ENCODE results near the gene SCN1A. TPM values are rescaled to one million over a fixed set of nuclear protein-coding genes. Genes with fewer than 3 reads are reported as not detected.

SCN1A gene
- total RNA-seq, 1 donor from 2014 or later, result not detected

DNA sequence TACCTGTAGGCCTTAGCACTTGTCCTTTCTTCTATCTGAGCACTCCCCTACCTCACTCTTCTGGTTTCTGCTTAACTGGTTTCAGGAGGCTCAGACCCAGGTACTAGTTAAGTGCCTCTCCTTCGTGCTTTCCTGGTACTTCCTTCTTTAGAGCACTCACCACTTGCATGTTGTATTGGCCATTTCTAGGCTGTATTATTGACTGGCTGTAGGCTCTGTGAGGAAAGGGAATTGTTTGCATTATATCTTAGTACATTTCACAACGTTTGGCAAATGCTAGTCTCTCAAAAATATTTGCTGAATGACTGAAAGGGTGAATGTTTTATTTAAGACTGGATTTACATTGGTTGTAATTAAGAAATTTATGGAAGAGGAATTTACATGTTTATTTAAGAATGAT lies 36.0 kb upstream of the SCN1A start:
- no peaks in the 10 kb centered on the region for H3K27me3 Mint-ChIP-seq (ENCODE audit: unreplicated experiment)
- H3K4me3 Mint-ChIP-seq (ENCODE audit: unreplicated experiment), result no peak overlapping the region
- DNase-seq (ENCODE audit: extremely low spot score, unreplicated experiment), result no peak
- TF ChIP-seq, protein P1, sequence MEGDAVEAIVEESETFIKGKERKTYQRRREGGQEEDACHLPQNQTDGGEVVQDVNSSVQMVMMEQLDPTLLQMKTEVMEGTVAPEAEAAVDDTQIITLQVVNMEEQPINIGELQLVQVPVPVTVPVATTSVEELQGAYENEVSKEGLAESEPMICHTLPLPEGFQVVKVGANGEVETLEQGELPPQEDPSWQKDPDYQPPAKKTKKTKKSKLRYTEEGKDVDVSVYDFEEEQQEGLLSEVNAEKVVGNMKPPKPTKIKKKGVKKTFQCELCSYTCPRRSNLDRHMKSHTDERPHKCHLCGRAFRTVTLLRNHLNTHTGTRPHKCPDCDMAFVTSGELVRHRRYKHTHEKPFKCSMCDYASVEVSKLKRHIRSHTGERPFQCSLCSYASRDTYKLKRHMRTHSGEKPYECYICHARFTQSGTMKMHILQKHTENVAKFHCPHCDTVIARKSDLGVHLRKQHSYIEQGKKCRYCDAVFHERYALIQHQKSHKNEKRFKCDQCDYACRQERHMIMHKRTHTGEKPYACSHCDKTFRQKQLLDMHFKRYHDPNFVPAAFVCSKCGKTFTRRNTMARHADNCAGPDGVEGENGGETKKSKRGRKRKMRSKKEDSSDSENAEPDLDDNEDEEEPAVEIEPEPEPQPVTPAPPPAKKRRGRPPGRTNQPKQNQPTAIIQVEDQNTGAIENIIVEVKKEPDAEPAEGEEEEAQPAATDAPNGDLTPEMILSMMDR (IDR thresholded peaks at IDR 0.05), result no peak
- H3K27ac Mint-ChIP-seq (ENCODE audit: unreplicated experiment), result no peak overlapping the region
- peaks cover 18% of the 10 kb centered on the region for H3K4me1 Mint-ChIP-seq (ENCODE audit: unreplicated experiment)
- H3K9me3 Mint-ChIP-seq (ENCODE audit: unreplicated experiment), result no peaks in the 10 kb centered on the region
- H3K36me3 Mint-ChIP-seq (ENCODE audit: unreplicated experiment), result no peaks in the 10 kb centered on the region

DNA sequence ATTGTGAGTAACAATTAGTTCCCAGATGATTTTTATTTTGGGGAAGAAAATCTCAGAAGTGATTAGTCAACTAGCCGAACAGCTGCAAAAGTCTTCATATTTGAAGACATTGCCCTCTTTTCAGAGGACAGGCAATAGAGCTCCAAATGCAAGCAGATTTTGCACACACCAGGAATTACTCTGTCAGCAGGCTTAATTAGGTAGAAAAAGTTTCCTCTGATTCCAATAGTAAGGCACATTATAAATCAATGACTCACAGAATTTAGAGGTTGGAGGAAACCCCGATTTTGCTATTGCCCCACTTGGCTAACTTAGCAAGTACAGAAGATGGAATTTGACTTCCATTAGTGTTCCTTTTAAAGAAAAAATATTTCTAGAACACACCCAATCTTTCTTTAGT lies 30.7 kb upstream of the SCN1A start:
- Mint-ChIP-seq H3K4me1 (ENCODE audit: unreplicated experiment) (no peaks in the 10 kb centered on the region), H3K27ac (ENCODE audit: unreplicated experiment) (no peak overlapping the region), H3K27me3 (ENCODE audit: unreplicated experiment) (peaks cover under 1% of the 10 kb centered on the region), H3K36me3 (ENCODE audit: unreplicated experiment) (no peaks in the 10 kb centered on the region), H3K9me3 (ENCODE audit: unreplicated experiment) (no peaks in the 10 kb centered on the region), H3K4me3 (ENCODE audit: unreplicated experiment) (no peak overlapping the region)
- TF ChIP-seq, protein P1 (IDR thresholded peaks at IDR 0.05), result no peak
- no peak for DNase-seq (ENCODE audit: extremely low spot score, unreplicated experiment)

DNA sequence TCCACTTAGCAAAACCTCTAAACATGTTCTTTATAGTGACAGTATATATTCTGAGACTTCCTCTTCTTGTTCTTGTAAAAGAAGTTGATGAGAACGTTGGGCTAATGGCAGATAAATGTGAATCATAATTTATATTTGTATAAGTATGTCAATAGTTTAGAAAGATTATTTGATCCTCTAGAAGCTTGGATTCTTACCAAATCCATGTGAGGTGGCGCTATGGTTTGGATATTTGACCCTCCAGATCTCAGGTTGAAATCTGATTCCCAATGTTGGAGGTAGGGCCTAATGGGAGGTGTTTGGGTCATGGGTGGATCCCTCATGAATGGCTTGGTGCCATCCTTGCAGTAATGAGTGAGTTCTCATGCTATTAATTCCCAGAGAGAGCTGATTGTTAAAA lies 29.8 kb upstream of the SCN1A start:
- Mint-ChIP-seq H3K4me3 (ENCODE audit: unreplicated experiment) (no peak overlapping the region), H3K27me3 (ENCODE audit: unreplicated experiment) (peaks cover 4% of the 10 kb centered on the region), H3K36me3 (ENCODE audit: unreplicated experiment) (no peaks in the 10 kb centered on the region), H3K4me1 (ENCODE audit: unreplicated experiment) (no peaks in the 10 kb centered on the region), H3K9me3 (ENCODE audit: unreplicated experiment) (no peaks in the 10 kb centered on the region), H3K27ac (ENCODE audit: unreplicated experiment) (no peak overlapping the region)
- no peak for DNase-seq (ENCODE audit: extremely low spot score, unreplicated experiment)
- TF ChIP-seq, protein P1 (IDR thresholded peaks at IDR 0.05), result no peak

DNA sequence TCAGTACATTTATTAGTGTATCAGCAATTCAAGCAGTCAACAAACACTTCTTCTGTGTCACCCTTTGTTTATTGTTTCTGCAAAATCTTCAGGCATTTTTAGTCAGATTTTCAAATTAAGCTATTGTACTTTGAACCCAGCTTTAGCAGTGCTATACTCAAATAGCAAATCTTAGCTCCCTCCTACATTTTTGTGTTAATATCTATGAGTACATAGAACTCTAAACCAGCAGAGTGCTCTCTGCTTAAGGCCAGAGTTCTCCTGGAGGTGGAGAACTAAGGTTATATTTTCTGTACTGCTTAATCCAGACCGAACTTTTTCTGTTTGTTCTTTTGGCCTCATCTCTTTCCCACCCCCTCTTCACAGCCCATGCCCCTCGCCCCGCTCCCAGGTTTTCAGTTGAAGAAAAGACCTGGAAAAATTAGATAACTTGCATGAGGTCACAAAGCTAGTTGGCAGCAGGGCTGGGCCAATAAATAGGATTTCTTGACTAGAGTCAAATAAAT lies 29.2 kb upstream of the SCN1A start:
- Mint-ChIP-seq H3K9me3 (ENCODE audit: unreplicated experiment) (no peaks in the 10 kb centered on the region), H3K27ac (ENCODE audit: unreplicated experiment) (no peak overlapping the region), H3K27me3 (ENCODE audit: unreplicated experiment) (peaks cover 4% of the 10 kb centered on the region), H3K36me3 (ENCODE audit: unreplicated experiment) (no peaks in the 10 kb centered on the region), H3K4me3 (ENCODE audit: unreplicated experiment) (no peak overlapping the region), H3K4me1 (ENCODE audit: unreplicated experiment) (no peaks in the 10 kb centered on the region)
- no peak for DNase-seq (ENCODE audit: extremely low spot score, unreplicated experiment)
- TF ChIP-seq, protein P1 (IDR thresholded peaks at IDR 0.05), result no peak

DNA sequence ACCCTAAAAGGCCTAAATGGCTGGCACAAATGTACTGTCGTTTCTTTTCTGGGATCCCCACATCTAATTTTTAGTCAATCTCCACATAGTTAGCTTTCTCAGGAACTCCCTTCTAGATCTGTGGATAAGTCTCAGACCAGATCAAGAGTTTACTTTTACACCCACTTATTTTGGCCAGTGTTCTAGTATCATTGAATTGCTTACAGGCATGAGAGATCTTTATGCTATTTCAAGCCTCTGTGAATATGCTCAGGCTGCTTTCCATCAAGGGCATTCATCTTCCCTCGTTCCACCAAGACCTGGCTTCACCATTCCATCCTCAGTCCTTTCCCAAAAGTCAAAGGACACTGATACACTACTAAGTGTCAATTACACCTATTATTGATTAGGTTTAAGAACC lies 27.8 kb upstream of the SCN1A start:
- no peaks in the 10 kb centered on the region for H3K36me3 Mint-ChIP-seq (ENCODE audit: unreplicated experiment)
- TF ChIP-seq, protein P1 (IDR thresholded peaks at IDR 0.05), result no peak
- H3K27ac Mint-ChIP-seq (ENCODE audit: unreplicated experiment), result no peak overlapping the region

More for the DNA sequence above, 27.8 kb upstream of the SCN1A start:
- H3K9me3 Mint-ChIP-seq (ENCODE audit: unreplicated experiment), result no peaks in the 10 kb centered on the region
- no peak overlapping the region for H3K4me3 Mint-ChIP-seq (ENCODE audit: unreplicated experiment)
- no peaks in the 10 kb centered on the region for H3K4me1 Mint-ChIP-seq (ENCODE audit: unreplicated experiment)
- H3K27me3 Mint-ChIP-seq (ENCODE audit: unreplicated experiment), result peaks cover 4% of the 10 kb centered on the region
- DNase-seq (ENCODE audit: extremely low spot score, unreplicated experiment), result no peak
